Loucy (cell line): ENCODE measurements around the gene APOL6.

Source experiments
- EZH2phosphoT487 ChIP-seq: fragments of 200-600 bp; IDR thresholded peaks from 2 replicates; pipeline ENCODE4 v1.6.1; 2018; ENCODE audit warnings: antibody characterized with exemption, mild to moderate bottlenecking, moderate library complexity, borderline replicate concordance
- TF ChIP-seq, protein P1 (sequence below): fragments of 200-600 bp; sonication (generic); conservative IDR thresholded peaks from 2 replicates; pipeline ENCODE4 v1.5.1; 2014; ENCODE audit warnings: mild to moderate bottlenecking, antibody characterized with exemption, low read length

- TF ChIP-seq, protein P1, sequence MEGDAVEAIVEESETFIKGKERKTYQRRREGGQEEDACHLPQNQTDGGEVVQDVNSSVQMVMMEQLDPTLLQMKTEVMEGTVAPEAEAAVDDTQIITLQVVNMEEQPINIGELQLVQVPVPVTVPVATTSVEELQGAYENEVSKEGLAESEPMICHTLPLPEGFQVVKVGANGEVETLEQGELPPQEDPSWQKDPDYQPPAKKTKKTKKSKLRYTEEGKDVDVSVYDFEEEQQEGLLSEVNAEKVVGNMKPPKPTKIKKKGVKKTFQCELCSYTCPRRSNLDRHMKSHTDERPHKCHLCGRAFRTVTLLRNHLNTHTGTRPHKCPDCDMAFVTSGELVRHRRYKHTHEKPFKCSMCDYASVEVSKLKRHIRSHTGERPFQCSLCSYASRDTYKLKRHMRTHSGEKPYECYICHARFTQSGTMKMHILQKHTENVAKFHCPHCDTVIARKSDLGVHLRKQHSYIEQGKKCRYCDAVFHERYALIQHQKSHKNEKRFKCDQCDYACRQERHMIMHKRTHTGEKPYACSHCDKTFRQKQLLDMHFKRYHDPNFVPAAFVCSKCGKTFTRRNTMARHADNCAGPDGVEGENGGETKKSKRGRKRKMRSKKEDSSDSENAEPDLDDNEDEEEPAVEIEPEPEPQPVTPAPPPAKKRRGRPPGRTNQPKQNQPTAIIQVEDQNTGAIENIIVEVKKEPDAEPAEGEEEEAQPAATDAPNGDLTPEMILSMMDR: no peak
- TF ChIP-seq EZH2phosphoT487: no peak
Measured at GRCh38 chr22:35649636-35650250, 1.5 kb downstream of the APOL6 start.
